Heart right ventricle (tissue), 16 donors: ENCODE data around the gene MYO7B. TPM values are rescaled to one million over a fixed set of nuclear protein-coding genes. Genes with fewer than 3 reads are reported as not detected.
A peak's percentile ranks its signal among the peaks of the same experiment; 100 is the strongest.

ENCODE experiments used
- ATAC-seq, 8 donors: fragments of 200-7000 bp; cut with Tn5 transposase; one replicate each; pipeline ENCODE4 v1.9.1; 2020; ENCODE audit warnings: mild to moderate bottlenecking in 8 of 8, moderate library complexity in 8 of 8, moderate number of reproducible peaks in 1 of 8
- DNase-seq, 2 donors: peaks; one replicate each; pipeline ENCODE4 v3.0.0-alpha.2; 2020
- H3K27ac ChIP-seq, 10 donors: fragments of 200-600 bp; sonication (generic) in 2 of 10; one replicate each; pipeline versions ENCODE4 v1.5.0 to v1.8.0; 2020 to 2022; ENCODE audit warnings: mild to moderate bottlenecking in 3 of 10
- H3K27me3 ChIP-seq, 7 donors: fragments of 200-600 bp; one replicate each; pipeline ENCODE4 v1.8.0; 2021 to 2022; ENCODE audit warnings: mild to moderate bottlenecking in 2 of 7
- H3K36me3 ChIP-seq, 9 donors: fragments of 200-600 bp; sonication (generic) in 1 of 9; one replicate each; pipeline versions ENCODE4 v1.5.0 to v1.8.0; 2020 to 2022; ENCODE audit warnings: mild to moderate bottlenecking in 2 of 9
- H3K4me1 ChIP-seq, 9 donors: fragments of 200-600 bp; sonication (generic) in 1 of 9; one replicate each; pipeline versions ENCODE4 v1.5.0 to v1.8.0; 2020 to 2022; ENCODE audit warnings: mild to moderate bottlenecking in 4 of 9
- H3K4me3 ChIP-seq, 10 donors: fragments of 200-600 bp; sonication (generic) in 2 of 10; one replicate each; pipeline versions ENCODE4 v1.5.0 to v1.8.0; 2020 to 2022; ENCODE audit warnings: mild to moderate bottlenecking in 7 of 10, moderate library complexity in 2 of 10
- H3K9me3 ChIP-seq, 11 donors: fragments of 200-600 bp in 10 of 11; sonication (generic) in 2 of 11; one replicate each; pipeline versions ENCODE4 v1.5.0 to v1.8.0; 2013 to 2022; ENCODE audit warnings: mild to moderate bottlenecking in 2 of 11, control low read depth in 1 of 11, moderate library complexity in 1 of 11
- CTCF ChIP-seq, 9 donors: fragments of 200-600 bp; sonication (generic) in 2 of 9; IDR thresholded peaks; one replicate each; pipeline versions ENCODE4 v1.5.0 to v1.8.0; 2021 to 2022; ENCODE audit warnings: antibody characterized with exemption in 9 of 9, mild to moderate bottlenecking in 5 of 9, moderate library complexity in 1 of 9
- WGBS, 2 donors: extraction: QIAGEN DNeasy Blood & Tissue Kit; methylation state at CpG; one replicate each; pipeline ENCODE4 v1.1.7; 2013; ENCODE audit warnings: inconsistent platforms in 1 of 2; 5-methylcytosine and 5-hydroxymethylcytosine counted together
- intact Hi-C, 10 donors: fragments of 100-400 bp; cut with DNase I; formaldehyde crosslinking; loops; one replicate each; pipeline versions ENCODE4 v1.11.1 to v1.14.2; 2022
- polyA plus RNA-seq, 2 donors: library from polyadenylated mRNA; stranded (reverse); fragments of 200-250 nt; gene quantifications; one replicate each; pipeline ENCODE4 v1.2.3, GENCODE V29; 2013
- total RNA-seq, 10 donors: library from RNA; stranded (reverse); fragmentation: NEBNext Ultra II Directional in 3 of 10; extraction: Animal tissue kit (Norgen Biotek cat#: 25700) in 3 of 10; gene quantifications; one replicate each; pipeline versions ENCODE4 v1.2.1 to v1.2.4, GENCODE V29; 2021 to 2023
- donor health status: Arrhythmogenic right ventricular cardiomyopathy.
- donor health status: ischemic (EF 13 %, LVEDD 7.1; RV severe dilation, severe dysfunction).
- donor health status: healthy with polysubstance abuse.
- donor health status: DM: no; HTN: yes; CAD: no.
- donor health status: DM: no; HTN: no; CAD: no.
- donor health status: ischemic (EF 25% LVEDD 6.9; RV normal size, moderate dysfunction).
- donor health status: ischemic (EF 25% LVEDD 5.7; RV mildly dilated, moderate dysfunction).
- donor health status: healthy.
- donor health status: DM: yes; HTN: yes; CAD: no.
- donor health status: Ischemic cardiomyopathy.
- donor health status: ischemic (EF 35%, LVEDD 5.7; RV mildly dilated, moderate dysfunction).
- donor health status: nonischemic (EF 11% LVEDD 7.7; RV severe dilation, severe dysfunction).
- donor health status: DM: yes; HTN: yes; CAD: no.
- donor health status: PGD.
- donor health status: ischemic (EF 29% LVEDD 5.4; RV normal size, mild dysfunction).
- donor health status: nonischemic (EF 23%, LVEDD 6.1; RV moderate dilation, normal function).

MYO7B gene
- total and polyA plus RNA-seq, 12 donors: 0.42 to 2.3 (median 0.90) TPM

GRCh38 chr2:127531221-127531648 is 4.2 kb upstream of the MYO7B start:
- peaks cover 0 to 8% (median 0%) of the 10 kb centered on the region in 11 donors for H3K9me3 ChIP-seq
- H3K4me3 ChIP-seq: no peak overlapping the region
- H3K4me1 ChIP-seq: peaks cover 0 to 8% (median 5%) of the 10 kb centered on the region in 9 donors
- intact Hi-C loops: no loop called here
- 63 to 69% methylated on average over 4 of the region's 4 CpGs for WGBS, 2 donors
- H3K27me3 ChIP-seq: peaks cover 0 to 15% (median 6%) of the 10 kb centered on the region in 7 donors
- ATAC-seq (no peak), DNase-seq (no peak)
- H3K36me3 ChIP-seq: no peaks in the 10 kb centered on the region
- H3K27ac ChIP-seq: no peak overlapping the region
- TF ChIP-seq CTCF (IDR thresholded peaks at IDR 0.05): no peak

DNA sequence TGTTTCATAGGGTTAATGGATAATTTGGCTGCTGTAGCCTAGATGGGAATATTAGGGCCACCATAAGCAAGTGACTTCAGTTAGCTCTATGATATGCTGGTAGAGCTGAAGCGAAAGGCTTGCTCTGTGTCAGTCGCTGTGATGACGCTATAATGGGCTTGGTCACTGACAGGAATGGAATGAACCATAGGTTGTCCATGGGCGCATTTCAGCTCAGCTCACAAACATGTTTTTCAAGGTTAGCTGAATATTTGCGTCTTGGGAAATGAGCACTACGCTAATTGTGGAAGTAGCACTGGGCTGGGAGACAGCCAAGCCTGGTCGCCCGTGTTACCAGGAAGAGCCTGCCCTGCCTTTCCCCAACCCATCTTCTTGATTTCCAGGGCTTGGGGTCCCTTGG is 3.2 kb upstream of the MYO7B start:
- H3K27ac ChIP-seq: no peak overlapping the region
- 90 to 93% methylated on average over 8 of the region's 8 CpGs for WGBS, 2 donors
- H3K27me3 ChIP-seq: peaks cover 0 to 15% (median 6%) of the 10 kb centered on the region in 7 donors
- intact Hi-C loops: no loop called here
- TF ChIP-seq CTCF (IDR thresholded peaks at IDR 0.05): no peak
- peaks cover 0 to 4% (median 2%) of the 10 kb centered on the region in 9 donors for H3K4me1 ChIP-seq
- H3K36me3 ChIP-seq: no peaks in the 10 kb centered on the region
- no peak overlapping the region for H3K4me3 ChIP-seq
- H3K9me3 ChIP-seq: peaks cover 0 to 8% (median 0%) of the 10 kb centered on the region in 11 donors
- ATAC-seq (no peak), DNase-seq (no peak)

- no peak for TF ChIP-seq CTCF (IDR thresholded peaks at IDR 0.05)
- WGBS, 2 donors: 79 to 80% methylated on average over 6 of the region's 6 CpGs
- Histone ChIP-seq H3K27me3 (peaks cover 0 to 15% (median 6%) of the 10 kb centered on the region in 7 donors), H3K27ac (no peak overlapping the region), H3K9me3 (no peaks in the 10 kb centered on the region), H3K36me3 (no peaks in the 10 kb centered on the region), H3K4me1 (no peaks in the 10 kb centered on the region), H3K4me3 (no peak overlapping the region)
- ATAC-seq (peak in 1 of 8 donors; percentile 7), DNase-seq (no peak)
- intact Hi-C loops: no loop called here
Observed at GRCh38 chr2:127535918-127536317, 435 bp downstream of the MYO7B start.

GRCh38 chr2:127536707-127537541 is 1.4 kb downstream of the MYO7B start:
- ATAC-seq (no peak), DNase-seq (no peak)
- no peak for TF ChIP-seq CTCF (IDR thresholded peaks at IDR 0.05)
- 80 to 81% methylated on average over 7 of the region's 7 CpGs for WGBS, 2 donors
- intact Hi-C loops: no loop called here
- no peaks in the 10 kb centered on the region for H3K36me3 ChIP-seq
- H3K27me3 ChIP-seq: peaks cover 0 to 15% (median 6%) of the 10 kb centered on the region in 7 donors
- no peak overlapping the region for H3K27ac ChIP-seq
- no peak overlapping the region for H3K4me3 ChIP-seq
- no peaks in the 10 kb centered on the region for H3K4me1 ChIP-seq
- H3K9me3 ChIP-seq: no peaks in the 10 kb centered on the region
